Transverse colon (tissue), 4 donors: Measurements from ENCODE around the gene WDR74. TPM values are rescaled to one million over a fixed set of nuclear protein-coding genes. Genes with fewer than 3 reads are reported as not detected.
"Not testable (repeated sequence)": the region's sequence is repeated elsewhere in the genome, so short reads cannot be mapped to it uniquely, and the experiment has no call there.

Experiments
- DNase-seq: peaks from one replicate; pipeline ENCODE4 v3.0.0-alpha.2; 2019
- H3K27ac ChIP-seq, 4 donors: fragments of 200-600 bp; sonication (generic); 2 replicates each; pipeline ENCODE4 v1.5.1; 2016 to 2018; ENCODE audit warnings: inconsistent platforms in 4 of 4
- H3K27me3 ChIP-seq: fragments of 200-600 bp; sonication (generic); 2 replicates; pipeline ENCODE4 v1.5.1; 2017; ENCODE audit warnings: inconsistent platforms
- H3K36me3 ChIP-seq, 4 donors: fragments of 200-600 bp; sonication (generic); 2 replicates each; pipeline ENCODE4 v1.5.1; 2017 to 2019; ENCODE audit warnings: inconsistent platforms in 4 of 4
- H3K4me1 ChIP-seq, 4 donors: fragments of 200-600 bp; sonication (generic); 2 replicates each; pipeline ENCODE4 v1.5.1; 2017 to 2020; ENCODE audit warnings: inconsistent platforms in 4 of 4
- H3K4me3 ChIP-seq, 4 donors: fragments of 200-600 bp; sonication (generic); 1 replicate in 1 of 4; 2 replicates in 3 of 4; pipeline versions ENCODE4 v1.5.1 to v1.6.1; 2017 to 2019; ENCODE audit warnings: inconsistent platforms in 4 of 4
- H3K9me3 ChIP-seq, 2 donors: fragments of 200-600 bp; sonication (generic); 2 replicates each; pipeline ENCODE4 v1.5.1; 2017 to 2019; ENCODE audit warnings: inconsistent platforms in 2 of 2
- CTCF ChIP-seq, 5 experiments: fragments of 200-600 bp in 3 of 5; fragments of 450-650 bp in 2 of 5; sonication (generic) in 3 of 5; IDR thresholded peaks; 1 replicate in 2 of 5; 2 replicates in 3 of 5; pipeline ENCODE4 v1.5.1; 2016 to 2017; ENCODE audit warnings: antibody characterized with exemption in 5 of 5, inconsistent platforms in 3 of 5, mild to moderate bottlenecking in 2 of 5, moderate library complexity in 1 of 5
- EP300 ChIP-seq: sonication (generic); formaldehyde crosslinking; IDR thresholded peaks from one replicate; pipeline ENCODE4 v1.6.1; 2017; ENCODE audit warnings: antibody characterized with exemption, low read depth
- POLR2A ChIP-seq: fragments of 450-650 bp; IDR thresholded peaks from one replicate; pipeline ENCODE4 v1.6.1; 2016; ENCODE audit warnings: antibody characterized with exemption, mild to moderate bottlenecking, moderate library complexity
- POLR2AphosphoS5 ChIP-seq, 3 donors: sonication (generic); formaldehyde crosslinking; IDR thresholded peaks; one replicate each; pipeline ENCODE4 v1.6.1; 2016; ENCODE audit warnings: antibody characterized with exemption in 3 of 3
- WGBS, 2 donors: methylation state at CpG; one replicate each; pipeline ENCODE4 v1.1.5; 2018; ENCODE audit warnings: low coverage in 1 of 2; 5-methylcytosine and 5-hydroxymethylcytosine counted together
- in situ Hi-C, 4 donors: fragments of 200-750 bp; cut with MboI; loops; one replicate each; pipeline versions ENCODE4 v1.15.0 to v1.15.1; 2017; ENCODE audit warnings: low sequenced_read_pairs in 3 of 4, low pct_ligation_motif_present in 1 of 4, low pct_unique_long_range_greater_than_20kb in 1 of 4
- intact Hi-C: fragments of 100-400 bp; cut with DNase I; formaldehyde crosslinking; loops from one replicate; pipeline ENCODE4 v1.15.1; 2023; ENCODE audit warnings: low total_unique reads
- total RNA-seq, 4 donors: library from RNA; depleted of rRNA; stranded (reverse); fragments of >200 nt; gene quantifications; one replicate each; pipeline ENCODE4 v1.1.0, GENCODE V29; 2016

WDR74 gene
- total RNA-seq, 4 donors from 2014 or later, result 25.3 to 37.8 (median 27.6) TPM

GRCh38 chr11:62860835-62861563, 21.6 kb upstream of the WDR74 start:
- in situ Hi-C loops, result loop anchor here (5.0 to 25.0 kb wide), 4 partner anchors 74 to 474 kb away; partner anchors contain the start of genes TMEM179B (in 3 of the 4) and TUT1 (in 1 of the 4)
- no peak overlapping the region for H3K27ac ChIP-seq

GRCh38 chr11:62859281-62859703, 19.9 kb upstream of the WDR74 start:
- H3K9me3 ChIP-seq, H3K27me3 ChIP-seq, intact Hi-C loops, H3K27ac ChIP-seq, H3K4me3 ChIP-seq, H3K36me3 ChIP-seq, DNase-seq: not testable (repeated sequence)
- WGBS, 2 donors, result 78 to 85% methylated on average over 4 to 8 of the region's 8 CpGs
- in situ Hi-C loops, result loop anchor here in 2 of 4 donors (25.0 kb wide), 2 partner anchors 272 to 472 kb away; partner anchors contain the start of gene TUT1 (in 1 of the 2)
- peaks cover 3 to 34% (median 11%) of the 10 kb centered on the region in 4 donors for H3K4me1 ChIP-seq

More at GRCh38 chr11:62860835-62861563, 21.6 kb upstream of the WDR74 start:
- intact Hi-C loops, result no loop called here
- H3K4me3 ChIP-seq, result no peak overlapping the region
- H3K9me3 ChIP-seq, result no peaks in the 10 kb centered on the region
- WGBS, 2 donors, result 69 to 100% methylated on average over 1 to 5 of the region's 5 CpGs
- peaks cover 0 to 27% (median 5%) of the 10 kb centered on the region in 4 donors for H3K4me1 ChIP-seq
- no peaks in the 10 kb centered on the region for H3K36me3 ChIP-seq
- TF ChIP-seq CTCF (IDR thresholded peaks at IDR 0.05), result no peak
- TF ChIP-seq EP300, result no peak
- TF ChIP-seq POLR2A, result no peak
- no peak for TF ChIP-seq POLR2AphosphoS5 (IDR thresholded peaks at IDR 0.05)
- no peaks in the 10 kb centered on the region for H3K27me3 ChIP-seq
- no peak for DNase-seq

- peaks cover 11 to 45% (median 22%) of the 10 kb centered on the region in 4 donors for H3K4me1 ChIP-seq
- TF ChIP-seq CTCF (IDR thresholded peaks at IDR 0.05) (no peak), POLR2A (no peak), POLR2AphosphoS5 (IDR thresholded peaks at IDR 0.05) (no peak), EP300 (no peak)
- no peak overlapping the region for H3K4me3 ChIP-seq
- no peaks in the 10 kb centered on the region for H3K27me3 ChIP-seq
- H3K36me3 ChIP-seq, result peaks cover 0 to 7% (median 3%) of the 10 kb centered on the region in 4 donors
- peak overlapping the region in 1 of 4 donors; percentile 83 for H3K27ac ChIP-seq
- no peaks in the 10 kb centered on the region for H3K9me3 ChIP-seq
- in situ Hi-C loops (loop anchor here in 2 of 4 donors (25.0 kb wide), 2 partner anchors 271 to 471 kb away; partner anchors contain the start of gene TUT1 (in 1 of the 2)), intact Hi-C loops (loop anchor here (1.0 kb wide), 1 partner anchor 72 kb away; no protein-coding TSS in a partner anchor)
- DNase-seq, result no peak
- WGBS, 2 donors, result 77 to 81% methylated on average over 6 to 7 of the region's 7 CpGs
These were observed 18.8 kb upstream of the WDR74 start for GRCh38 chr11:62858201-62858600.

- DNase-seq, result no peak
- peaks cover 0 to 13% (median 7%) of the 10 kb centered on the region in 4 donors for H3K36me3 ChIP-seq
- WGBS, 2 donors, result 43 to 59% methylated on average over 1 to 2 of the region's 2 CpGs
- no peaks in the 10 kb centered on the region for H3K9me3 ChIP-seq
- no peaks in the 10 kb centered on the region for H3K27me3 ChIP-seq
- in situ Hi-C loops (loop anchor here in 2 of 4 donors (25.0 kb wide), 2 partner anchors 270 to 470 kb away; partner anchors contain the start of gene TUT1 (in 1 of the 2)), intact Hi-C loops (no loop called here)
- no peak for TF ChIP-seq EP300
- no peak for TF ChIP-seq CTCF (IDR thresholded peaks at IDR 0.05)
- no peak for TF ChIP-seq POLR2AphosphoS5 (IDR thresholded peaks at IDR 0.05)
- TF ChIP-seq POLR2A, result no peak
- peak overlapping the region in 2 of 4 donors; percentile 15 to 83 for H3K27ac ChIP-seq
- no peak overlapping the region for H3K4me3 ChIP-seq
- peaks cover 11 to 46% (median 24%) of the 10 kb centered on the region in 4 donors for H3K4me1 ChIP-seq
These were observed 18.2 kb upstream of the WDR74 start for GRCh38 chr11:62857541-62857982.
